SK-N-SH (cell line): ENCODE data around the gene ZNF521.

Experiments
- CTCF ChIP-seq: fragments of 200-600 bp; sonication (generic); IDR thresholded peaks from 2 replicates; pipeline ENCODE4 v1.6.1; 2017; ENCODE audit warnings: antibody characterized with exemption, mild to moderate bottlenecking, moderate library complexity
- EP300 ChIP-seq, 2 experiments: IDR thresholded peaks; 2 replicates each; pipeline versions ENCODE4 v1.4.0 to v1.6.1; 2012; ENCODE audit warnings: borderline replicate concordance in 1 of 2, low read depth in 1 of 2, low read length in 1 of 2
- FOXM1 ChIP-seq: IDR thresholded peaks from 2 replicates; pipeline ENCODE4 v1.4.0; 2012; ENCODE audit warnings: low read depth, mild to moderate bottlenecking
- GABPA ChIP-seq: IDR thresholded peaks from 2 replicates; pipeline ENCODE4 v1.4.0; 2012; ENCODE audit warnings: low read depth, mild to moderate bottlenecking
- IRF3 ChIP-seq: fragments of 150-350 bp; IDR thresholded peaks from 2 replicates; pipeline ENCODE4 v1.6.1; 2016; ENCODE audit warnings: mild to moderate bottlenecking, low read depth, low read length
- JUND ChIP-seq: IDR thresholded peaks from 2 replicates; pipeline ENCODE4 v1.4.0; 2012
- NRF1 ChIP-seq: IDR thresholded peaks from 2 replicates; pipeline ENCODE4 v1.6.1; 2012; ENCODE audit warnings: low read depth, mild to moderate bottlenecking, low read length
- POLR2AphosphoS5 ChIP-seq: IDR thresholded peaks from 2 replicates; pipeline ENCODE4 v1.6.1; 2012; ENCODE audit warnings: low read depth, low read length
- RAD21 ChIP-seq: IDR thresholded peaks from 2 replicates; pipeline ENCODE4 v1.6.1; 2012; ENCODE audit warnings: mild to moderate bottlenecking, low read length
- REST ChIP-seq: IDR thresholded peaks from 2 replicates; pipeline ENCODE4 v1.6.1; 2012; ENCODE audit warnings: mild to moderate bottlenecking, low read depth, low read length, moderate library complexity
- SMC3 ChIP-seq: IDR thresholded peaks from 2 replicates; pipeline ENCODE4 v1.6.1; 2012; ENCODE audit warnings: low read depth, low read length, improper control_type of control experiment
- TAF1 ChIP-seq: IDR thresholded peaks from 2 replicates; pipeline ENCODE4 v1.6.1; 2012; ENCODE audit warnings: low read depth, mild to moderate bottlenecking, low read length, moderate library complexity, borderline replicate concordance
- TCF12 ChIP-seq: IDR thresholded peaks from 2 replicates; pipeline ENCODE4 v1.4.0; 2012

GRCh38 chr18:25099895-25100294 is 252.1 kb downstream of the ZNF521 start:
- no peak for TF ChIP-seq EP300 (IDR thresholded peaks at IDR 0.05; ENCODE audit: borderline replicate concordance in 1 of 2, low read depth in 1 of 2, low read length in 1 of 2)
- TF ChIP-seq TCF12: no peak
- no peak; the same call in 1 of the 2 replicates for TF ChIP-seq CTCF
- TF ChIP-seq NRF1: no peak
- peak; percentile 52 for TF ChIP-seq RAD21
- no peak for TF ChIP-seq JUND
- no peak for TF ChIP-seq POLR2AphosphoS5
- TF ChIP-seq SMC3: peak; percentile 5; the same call in 1 of the 2 replicates
- no peak for TF ChIP-seq FOXM1
- TF ChIP-seq IRF3: no peak
- no peak for TF ChIP-seq TAF1
- no peak for TF ChIP-seq GABPA
- no peak for TF ChIP-seq REST
